HCT116 (cell line): ENCODE measurements around the gene LY86.

Experiments used
- ATF3 ChIP-seq: IDR thresholded peaks from 2 replicates; pipeline ENCODE4 v1.6.1; 2012
- CTCF ChIP-seq, 3 experiments: fragments of 200-600 bp in 1 of 3; sonication (generic) in 1 of 3; IDR thresholded peaks in 2 of 3; conservative IDR thresholded peaks in 1 of 3; 2 replicates each; pipeline ENCODE4 v1.5.1; 2012 to 2017; ENCODE audit warnings: low read depth in 2 of 3, low read length in 2 of 3, antibody characterized with exemption in 1 of 3, borderline replicate concordance in 1 of 3, control low read depth in 1 of 3, mild to moderate bottlenecking in 1 of 3, mixed read lengths in 1 of 3, mixed run types in 1 of 3, moderate library complexity in 1 of 3; ENCODE audit not compliant: insufficient read depth in 1 of 3
- EGR1 ChIP-seq: IDR thresholded peaks from 2 replicates; pipeline ENCODE4 v1.6.1; 2012; ENCODE audit warnings: low read depth
- EZH2 ChIP-seq: fragments of 200-600 bp; sonication (generic); IDR thresholded peaks from 2 replicates; pipeline ENCODE4 v1.6.1; 2017; ENCODE audit warnings: antibody characterized with exemption, mixed run types
- EZH2phosphoT487 ChIP-seq: fragments of 200-600 bp; IDR thresholded peaks from 2 replicates; pipeline ENCODE4 v1.6.1; 2018; ENCODE audit warnings: antibody characterized with exemption, borderline replicate concordance
- FOSL1 ChIP-seq: IDR thresholded peaks from 2 replicates; pipeline ENCODE4 v1.6.1; 2012; ENCODE audit warnings: low read depth
- MAX ChIP-seq: IDR thresholded peaks from 2 replicates; pipeline ENCODE4 v1.6.1; 2012
- POLR2A ChIP-seq: IDR thresholded peaks from 2 replicates; pipeline ENCODE4 v1.7.0; 2011; ENCODE audit warnings: borderline replicate concordance; ENCODE audit not compliant: insufficient read depth, insufficient read length; ENCODE audit errors: extremely low read depth
- POLR2AphosphoS5 ChIP-seq: IDR thresholded peaks from 2 replicates; pipeline ENCODE4 v1.6.1; 2011; ENCODE audit warnings: mild to moderate bottlenecking, low read depth, low read length, moderate library complexity
- RAD21 ChIP-seq: IDR thresholded peaks from 2 replicates; pipeline ENCODE4 v1.6.1; 2012; ENCODE audit warnings: low read depth, mild to moderate bottlenecking
- SIN3A ChIP-seq: IDR thresholded peaks from 2 replicates; pipeline ENCODE4 v1.6.1; 2012; ENCODE audit warnings: low read depth
- SP1 ChIP-seq: IDR thresholded peaks from 2 replicates; pipeline ENCODE4 v1.6.1; 2012; ENCODE audit warnings: low read depth
- YY1 ChIP-seq: IDR thresholded peaks from 2 replicates; pipeline ENCODE4 v1.6.1; 2011; ENCODE audit warnings: low read length, low read depth, moderate library complexity, mild to moderate bottlenecking; ENCODE audit not compliant: insufficient replicate concordance; ENCODE audit errors: extremely low read depth
- ZNF274 ChIP-seq: fragments of 200-500 bp; sonication (Bioruptor generic); IDR thresholded peaks from 2 replicates; pipeline ENCODE4 v1.6.1; 2014; ENCODE audit warnings: mild to moderate bottlenecking, low read depth, low read length, inconsistent platforms

GRCh38 chr6:6611486-6611885 is 23.0 kb downstream of the LY86 start:
- TF ChIP-seq POLR2AphosphoS5 (no peak), CTCF (IDR thresholded peaks at IDR 0.05 in 2 of 3, conservative IDR thresholded peaks at IDR 0.05 in 1 of 3; ENCODE audit: borderline replicate concordance in 1 of 3, insufficient read depth in 1 of 3, low read depth in 2 of 3, low read length in 2 of 3) (no peak), EGR1 (no peak), ATF3 (no peak), POLR2A (no peak), SIN3A (no peak), MAX (no peak), YY1 (no peak), EZH2phosphoT487 (no peak), FOSL1 (no peak), ZNF274 (no peak), RAD21 (no peak), SP1 (no peak), EZH2 (no peak)
